ENCODE measurements around the gene MESP2.

MESP2 gene

GRCh38 chr15:89823836-89824606 lies 47.9 kb downstream of the MESP2 start:
- TF ChIP-seq, protein P1, sequence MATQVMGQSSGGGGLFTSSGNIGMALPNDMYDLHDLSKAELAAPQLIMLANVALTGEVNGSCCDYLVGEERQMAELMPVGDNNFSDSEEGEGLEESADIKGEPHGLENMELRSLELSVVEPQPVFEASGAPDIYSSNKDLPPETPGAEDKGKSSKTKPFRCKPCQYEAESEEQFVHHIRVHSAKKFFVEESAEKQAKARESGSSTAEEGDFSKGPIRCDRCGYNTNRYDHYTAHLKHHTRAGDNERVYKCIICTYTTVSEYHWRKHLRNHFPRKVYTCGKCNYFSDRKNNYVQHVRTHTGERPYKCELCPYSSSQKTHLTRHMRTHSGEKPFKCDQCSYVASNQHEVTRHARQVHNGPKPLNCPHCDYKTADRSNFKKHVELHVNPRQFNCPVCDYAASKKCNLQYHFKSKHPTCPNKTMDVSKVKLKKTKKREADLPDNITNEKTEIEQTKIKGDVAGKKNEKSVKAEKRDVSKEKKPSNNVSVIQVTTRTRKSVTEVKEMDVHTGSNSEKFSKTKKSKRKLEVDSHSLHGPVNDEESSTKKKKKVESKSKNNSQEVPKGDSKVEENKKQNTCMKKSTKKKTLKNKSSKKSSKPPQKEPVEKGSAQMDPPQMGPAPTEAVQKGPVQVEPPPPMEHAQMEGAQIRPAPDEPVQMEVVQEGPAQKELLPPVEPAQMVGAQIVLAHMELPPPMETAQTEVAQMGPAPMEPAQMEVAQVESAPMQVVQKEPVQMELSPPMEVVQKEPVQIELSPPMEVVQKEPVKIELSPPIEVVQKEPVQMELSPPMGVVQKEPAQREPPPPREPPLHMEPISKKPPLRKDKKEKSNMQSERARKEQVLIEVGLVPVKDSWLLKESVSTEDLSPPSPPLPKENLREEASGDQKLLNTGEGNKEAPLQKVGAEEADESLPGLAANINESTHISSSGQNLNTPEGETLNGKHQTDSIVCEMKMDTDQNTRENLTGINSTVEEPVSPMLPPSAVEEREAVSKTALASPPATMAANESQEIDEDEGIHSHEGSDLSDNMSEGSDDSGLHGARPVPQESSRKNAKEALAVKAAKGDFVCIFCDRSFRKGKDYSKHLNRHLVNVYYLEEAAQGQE (IDR thresholded peaks at IDR 0.05; ENCODE audit: insufficient read depth in 1 of 2, low read depth in 2 of 2, low read length in 2 of 2), result no peak
- TF ChIP-seq SIN3A (IDR thresholded peaks at IDR 0.05; ENCODE audit: borderline replicate concordance, insufficient read depth, low read length) (no peak), TAF1 (IDR thresholded peaks at IDR 0.05; ENCODE audit: borderline replicate concordance, insufficient read depth, low read length) (no peak), FOXP2 (optimal IDR thresholded peaks at IDR 0.05; ENCODE audit: borderline replicate concordance, extremely low read depth, extremely low read length, insufficient read depth) (no peak), POLR2AphosphoS5 (IDR thresholded peaks at IDR 0.05; ENCODE audit: low read depth, low read length) (no peak)

- TF ChIP-seq POLR2AphosphoS5 (IDR thresholded peaks at IDR 0.05; ENCODE audit: low read depth, low read length), result no peak
- TF ChIP-seq FOXP2 (optimal IDR thresholded peaks at IDR 0.05; ENCODE audit: borderline replicate concordance, extremely low read depth, extremely low read length, insufficient read depth), result no peak
- TF ChIP-seq, protein P1 (IDR thresholded peaks at IDR 0.05; ENCODE audit: insufficient read depth in 1 of 2, low read depth in 2 of 2, low read length in 2 of 2), result no peak
- no peak for TF ChIP-seq SIN3A (IDR thresholded peaks at IDR 0.05; ENCODE audit: borderline replicate concordance, insufficient read depth, low read length)
- TF ChIP-seq TAF1 (IDR thresholded peaks at IDR 0.05; ENCODE audit: borderline replicate concordance, insufficient read depth, low read length), result no peak
Observed at GRCh38 chr15:89824607-89824867, 48.4 kb downstream of the MESP2 start.

- TF ChIP-seq SIN3A (IDR thresholded peaks at IDR 0.05; ENCODE audit: borderline replicate concordance, insufficient read depth, low read length), result no peak
- TF ChIP-seq FOXP2 (optimal IDR thresholded peaks at IDR 0.05; ENCODE audit: borderline replicate concordance, extremely low read depth, extremely low read length, insufficient read depth), result no peak
- no peak for TF ChIP-seq POLR2AphosphoS5 (IDR thresholded peaks at IDR 0.05; ENCODE audit: low read depth, low read length)
- TF ChIP-seq, protein P1 (IDR thresholded peaks at IDR 0.05; ENCODE audit: insufficient read depth in 1 of 2, low read depth in 2 of 2, low read length in 2 of 2), result no peak
- TF ChIP-seq TAF1 (IDR thresholded peaks at IDR 0.05; ENCODE audit: borderline replicate concordance, insufficient read depth, low read length), result no peak
Observed at GRCh38 chr15:89825271-89825940, 49.3 kb downstream of the MESP2 start.

- TF ChIP-seq POLR2AphosphoS5 (IDR thresholded peaks at IDR 0.05; ENCODE audit: low read depth, low read length), result no peak
- TF ChIP-seq SIN3A (IDR thresholded peaks at IDR 0.05; ENCODE audit: borderline replicate concordance, insufficient read depth, low read length), result no peak
- TF ChIP-seq TAF1 (IDR thresholded peaks at IDR 0.05; ENCODE audit: borderline replicate concordance, insufficient read depth, low read length), result no peak
- TF ChIP-seq, protein P1 (IDR thresholded peaks at IDR 0.05; ENCODE audit: insufficient read depth in 1 of 2, low read depth in 2 of 2, low read length in 2 of 2), result no peak
- TF ChIP-seq FOXP2 (optimal IDR thresholded peaks at IDR 0.05; ENCODE audit: borderline replicate concordance, extremely low read depth, extremely low read length, insufficient read depth), result no peak
Observed at GRCh38 chr15:89826671-89827655, 50.8 kb downstream of the MESP2 start.
